GM21367 (cell line): Measurements from ENCODE around the gene FMOD.
A peak's percentile ranks its signal among the peaks of the same experiment; 100 is the strongest.

Source experiments
- ATAC-seq: cut with Tn5 transposase; IDR thresholded peaks from one replicate; pipeline ENCODE4 v1.9.1; 2021; ENCODE audit not compliant: unreplicated experiment

The FMOD gene

GRCh38 chr1:203351037-203351625 lies at the start of gene FMOD:
Gene FMOD, minus strand, starts transcription at chr1:203351122. Its CDS starts 2,852 bp downstream, at chr1:203348270.
- no peak for ATAC-seq

- ATAC-seq, result no peak
Observed at GRCh38 chr1:203396595-203397194, 45.8 kb upstream of the FMOD start.

GRCh38 chr1:203395751-203396150 lies 44.8 kb upstream of the FMOD start:
- no peak for ATAC-seq

DNA sequence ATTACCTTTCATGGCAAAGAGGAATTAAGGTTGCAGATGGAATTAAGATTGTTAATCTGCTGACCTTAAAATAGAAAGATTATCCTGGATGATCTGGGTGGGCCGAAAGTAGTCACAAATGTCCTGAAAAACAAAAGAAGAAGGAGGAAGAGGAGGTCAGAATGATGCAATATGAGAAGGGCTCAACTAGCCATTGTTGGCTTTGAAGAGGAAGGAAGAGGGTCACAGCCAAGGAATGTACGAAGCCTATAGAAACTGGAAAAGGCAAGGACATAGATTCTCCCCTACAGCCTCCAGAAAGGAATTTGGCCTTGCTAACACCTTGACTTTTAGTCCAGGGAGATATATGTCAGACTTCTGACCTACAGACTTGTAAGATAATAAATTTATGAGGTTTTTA lies 39.4 kb upstream of the FMOD start:
- ATAC-seq, result no peak

GRCh38 chr1:203388683-203389082 lies 37.8 kb upstream of the FMOD start:
- no peak for ATAC-seq

GRCh38 chr1:203382026-203382425 lies 31.1 kb upstream of the FMOD start:
- no peak for ATAC-seq

GRCh38 chr1:203381151-203381751 lies 30.3 kb upstream of the FMOD start:
- ATAC-seq, result peak; percentile 48

DNA sequence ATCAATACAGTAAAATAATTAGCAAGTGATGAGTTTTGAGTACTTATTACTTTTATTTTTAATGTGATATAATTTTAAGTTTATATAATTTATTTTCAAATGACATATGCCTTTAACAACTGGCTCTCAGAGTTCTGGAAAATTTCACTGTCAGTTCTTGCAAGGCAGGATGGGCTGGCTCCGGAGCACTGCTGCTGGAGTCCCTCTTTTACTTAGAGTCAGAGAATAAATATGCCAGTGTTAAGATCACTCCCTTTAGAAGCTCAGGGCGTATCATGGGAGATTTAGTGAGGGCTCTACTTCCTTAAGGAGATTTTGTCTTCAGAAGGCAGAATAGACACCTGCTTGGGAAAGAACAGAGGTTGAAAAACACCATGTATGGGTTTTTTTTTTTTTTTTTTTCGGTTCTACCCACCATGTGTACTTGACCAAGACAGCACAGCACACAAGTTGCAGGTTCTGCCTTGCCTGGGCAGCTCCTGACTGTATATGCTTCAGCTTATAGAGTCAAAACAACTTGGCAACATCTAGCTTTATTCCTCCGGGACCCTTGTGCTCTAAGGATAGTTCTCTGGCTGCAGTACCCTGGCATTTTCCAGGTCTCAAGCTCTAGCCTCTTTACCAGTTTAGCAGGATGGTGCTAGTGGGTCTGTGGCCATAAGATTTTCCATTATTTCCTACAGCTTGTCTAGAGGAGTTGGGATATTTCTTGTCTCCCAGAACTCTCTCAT lies 29.7 kb upstream of the FMOD start:
- ATAC-seq, result peak; percentile 37

DNA sequence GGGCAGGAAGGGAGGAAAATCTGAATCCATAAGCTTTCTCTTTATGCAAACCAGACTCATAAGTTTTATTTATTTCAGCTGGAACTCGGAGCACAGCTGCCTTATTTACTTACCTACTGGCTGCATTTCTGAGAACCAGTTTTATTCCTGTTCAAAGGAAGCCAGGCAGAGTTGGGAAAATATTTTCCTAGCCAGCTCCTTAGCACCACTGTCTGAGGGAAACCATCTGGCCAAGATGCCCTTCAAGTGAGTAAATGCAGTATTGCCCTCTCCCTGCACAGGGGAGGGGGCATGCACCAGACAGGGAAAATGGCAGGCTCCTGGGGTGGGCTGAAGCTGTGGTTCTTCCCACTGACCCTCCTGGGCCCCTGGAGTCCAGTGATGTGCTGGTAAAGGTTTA lies 28.9 kb upstream of the FMOD start:
- no peak for ATAC-seq

GRCh38 chr1:203378556-203379245 lies 27.8 kb upstream of the FMOD start:
- ATAC-seq, result no peak

DNA sequence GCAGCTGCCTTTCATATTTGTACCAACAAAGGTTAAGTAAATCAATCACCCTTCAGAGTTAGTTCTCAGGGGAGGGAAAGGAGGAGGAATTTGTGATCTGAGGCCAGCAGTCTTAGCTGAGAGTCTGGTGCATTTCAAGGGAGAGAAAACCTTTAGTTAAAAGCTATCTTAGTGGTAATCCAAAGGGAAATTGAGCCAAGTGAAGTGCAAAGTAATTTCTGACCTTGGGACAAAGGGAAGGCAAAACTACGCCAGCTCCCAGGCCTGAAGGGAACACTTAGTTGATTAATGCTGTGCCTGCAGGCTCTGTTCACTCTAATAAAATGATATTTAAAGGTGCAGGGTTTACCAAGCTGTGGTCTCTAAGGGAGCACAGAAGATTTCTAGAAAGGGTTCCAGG lies 23.1 kb upstream of the FMOD start:
- ATAC-seq, result no peak

DNA sequence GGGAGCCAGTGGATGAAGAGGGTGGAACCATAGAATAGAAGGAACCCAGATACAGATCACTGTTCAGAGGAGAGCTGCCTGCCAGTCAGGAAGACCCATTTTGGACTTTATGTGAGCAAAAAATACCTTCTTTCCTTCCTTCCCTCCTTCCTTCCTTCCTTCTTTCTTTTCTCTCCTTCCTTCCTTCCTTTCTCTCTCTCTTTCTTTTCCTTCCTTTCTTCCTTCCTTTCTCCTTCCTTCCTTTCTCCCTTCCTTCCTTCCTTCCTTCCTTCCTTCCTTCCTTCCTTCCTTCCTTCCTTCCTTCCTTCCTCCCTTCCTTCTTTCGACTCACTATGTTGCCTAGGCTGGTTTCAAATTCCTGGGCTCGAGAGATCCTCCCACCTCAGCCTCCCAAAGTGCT lies 22.1 kb upstream of the FMOD start:
- ATAC-seq, result no peak

DNA sequence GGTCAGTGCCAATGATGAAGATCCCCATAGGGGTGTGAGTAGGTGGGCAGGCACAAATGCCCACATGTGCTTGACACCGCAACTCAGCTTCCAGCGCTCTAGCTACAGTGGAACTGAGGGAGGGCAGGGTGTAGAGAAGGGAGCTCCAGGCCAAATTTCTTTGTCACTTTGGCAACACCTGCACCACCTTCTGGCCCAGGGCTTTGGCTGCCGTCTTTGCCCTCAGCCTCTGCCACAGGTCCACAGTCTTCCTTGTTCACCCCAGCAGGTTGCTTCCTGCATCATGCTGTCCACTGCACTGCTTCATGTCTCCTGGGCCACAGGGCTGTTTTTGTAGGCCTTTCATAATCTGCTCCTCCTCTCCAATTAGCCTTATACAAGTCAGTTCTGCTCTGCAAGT lies 20.4 kb upstream of the FMOD start:
- no peak for ATAC-seq

DNA sequence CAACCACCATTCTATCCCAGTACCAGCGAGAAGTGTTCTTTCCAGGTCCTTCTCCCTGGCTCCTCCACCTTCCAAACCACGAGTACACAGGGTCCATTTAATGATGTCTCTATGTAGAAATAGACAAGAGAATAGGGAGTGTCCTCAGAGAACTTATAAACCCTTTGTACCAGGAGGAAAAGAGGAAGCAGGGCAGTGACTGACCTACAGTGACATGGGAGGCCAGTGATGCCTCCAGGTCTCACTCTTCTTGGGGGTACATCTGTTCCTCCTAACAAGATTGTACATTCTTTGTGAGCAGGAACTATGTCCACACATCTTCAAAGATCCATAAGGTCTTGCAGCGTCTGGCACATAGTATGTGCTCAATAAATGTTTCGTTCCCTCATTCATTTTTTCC lies 18.7 kb upstream of the FMOD start:
- ATAC-seq, result no peak

DNA sequence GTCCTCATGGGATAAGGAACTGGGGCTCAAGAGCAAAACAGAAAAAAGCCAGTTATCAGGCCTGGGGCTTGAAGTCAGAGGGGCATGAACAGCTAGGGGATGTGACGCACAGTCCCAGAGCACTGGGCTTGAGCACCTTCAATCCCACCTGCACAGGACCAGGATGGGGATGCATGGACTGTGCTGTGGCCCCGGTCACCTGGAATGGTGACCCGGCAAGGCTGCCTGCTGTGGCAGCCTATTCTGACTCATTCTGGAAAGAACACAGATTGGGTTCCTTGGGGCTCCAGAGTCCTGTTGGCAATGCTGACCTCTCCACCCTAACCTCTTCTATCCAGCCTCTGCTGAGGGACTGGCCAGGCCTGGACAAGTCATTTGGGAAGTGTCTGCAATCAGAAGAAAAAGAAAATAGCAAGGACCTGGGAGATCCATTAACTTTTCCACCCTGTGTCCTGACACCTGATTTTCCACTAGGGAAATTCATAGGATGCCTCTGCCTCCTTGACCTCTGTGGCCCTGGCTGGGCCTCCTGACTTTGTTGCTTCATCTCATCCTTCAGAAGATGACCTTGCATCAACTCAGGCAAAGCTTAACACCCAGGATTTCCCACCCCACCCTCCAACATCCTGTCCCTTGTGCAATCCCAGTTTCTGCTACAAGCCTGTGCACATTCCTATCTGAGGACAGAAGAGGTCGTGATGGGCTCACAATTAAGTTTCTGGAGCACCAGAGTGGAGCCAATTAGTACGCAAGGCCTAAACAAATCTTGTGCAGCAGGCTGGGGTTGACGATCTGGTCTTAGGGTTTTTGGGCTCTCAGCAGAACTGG lies 17.9 kb upstream of the FMOD start:
- ATAC-seq, result no peak

- ATAC-seq, result no peak
Observed at GRCh38 chr1:203367057-203367456, 16.1 kb upstream of the FMOD start.

DNA sequence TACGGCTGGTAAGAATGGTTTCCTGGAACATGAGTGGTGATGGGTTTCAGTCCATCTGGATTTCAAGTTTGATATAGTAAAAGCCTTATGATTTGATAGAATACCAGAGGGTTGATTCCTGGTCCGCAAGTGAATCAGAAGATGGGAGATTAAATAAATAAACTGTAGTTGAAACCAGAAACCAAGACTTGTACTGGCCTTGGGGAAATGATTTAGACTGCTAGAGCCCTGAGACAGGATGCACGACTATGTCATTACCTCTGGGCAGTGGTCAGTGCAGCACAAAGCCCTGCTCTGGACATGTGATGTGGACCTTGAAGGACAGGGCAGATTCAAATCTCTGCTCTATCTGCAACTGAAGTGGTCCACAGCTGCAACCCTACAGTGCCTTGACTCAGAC lies 15.6 kb upstream of the FMOD start:
- no peak for ATAC-seq

- no peak for ATAC-seq
Observed at GRCh38 chr1:203364806-203365205, 13.9 kb upstream of the FMOD start.

GRCh38 chr1:203364094-203364801 lies 13.3 kb upstream of the FMOD start:
- ATAC-seq, result no peak

DNA sequence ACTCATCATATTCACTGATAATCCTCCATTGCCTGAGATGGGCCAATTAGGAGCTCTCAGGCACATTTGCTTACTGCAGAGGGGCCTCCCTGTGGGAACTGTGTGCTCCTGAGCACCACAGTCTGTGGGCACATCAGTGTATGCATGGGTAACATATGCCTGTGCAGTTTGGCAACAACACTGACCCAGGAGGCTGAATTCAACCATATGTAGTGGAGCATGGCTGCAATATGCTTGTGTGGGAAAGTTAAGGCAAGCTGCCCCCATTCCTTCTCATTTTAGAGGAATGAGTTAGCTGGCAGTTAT lies 11.8 kb upstream of the FMOD start:
- ATAC-seq, result no peak
